Epithelial cell of proximal tubule (primary cell): Measurements from ENCODE around the gene KIDINS220. TPM values are rescaled to one million over a fixed set of nuclear protein-coding genes. Genes with fewer than 3 reads are reported as not detected.

Source experiments
- DNase-seq: peaks from one replicate; pipeline ENCODE4 v3.0.0-alpha.2; 2011; ENCODE audit warnings: low read depth
- H3K4me3 ChIP-seq: 2 replicates; pipeline ENCODE4 v1.5.1; 2011; ENCODE audit warnings: low read depth, mild to moderate bottlenecking, low read length
- total RNA-seq: library from RNA; depleted of rRNA; stranded (reverse); fragments of >200 nt; gene quantifications from 2 replicates; pipeline ENCODE4 v1.2.3, GENCODE V29; 2015
- TF ChIP-seq, protein P1 (sequence below): conservative IDR thresholded peaks from 2 replicates; pipeline ENCODE4 v1.5.1; 2012; ENCODE audit warnings: low read depth, mild to moderate bottlenecking, low read length

The KIDINS220 gene
- total RNA-seq, 1 donor from 2014 or later: 27.0 TPM

- TF ChIP-seq, protein P1, sequence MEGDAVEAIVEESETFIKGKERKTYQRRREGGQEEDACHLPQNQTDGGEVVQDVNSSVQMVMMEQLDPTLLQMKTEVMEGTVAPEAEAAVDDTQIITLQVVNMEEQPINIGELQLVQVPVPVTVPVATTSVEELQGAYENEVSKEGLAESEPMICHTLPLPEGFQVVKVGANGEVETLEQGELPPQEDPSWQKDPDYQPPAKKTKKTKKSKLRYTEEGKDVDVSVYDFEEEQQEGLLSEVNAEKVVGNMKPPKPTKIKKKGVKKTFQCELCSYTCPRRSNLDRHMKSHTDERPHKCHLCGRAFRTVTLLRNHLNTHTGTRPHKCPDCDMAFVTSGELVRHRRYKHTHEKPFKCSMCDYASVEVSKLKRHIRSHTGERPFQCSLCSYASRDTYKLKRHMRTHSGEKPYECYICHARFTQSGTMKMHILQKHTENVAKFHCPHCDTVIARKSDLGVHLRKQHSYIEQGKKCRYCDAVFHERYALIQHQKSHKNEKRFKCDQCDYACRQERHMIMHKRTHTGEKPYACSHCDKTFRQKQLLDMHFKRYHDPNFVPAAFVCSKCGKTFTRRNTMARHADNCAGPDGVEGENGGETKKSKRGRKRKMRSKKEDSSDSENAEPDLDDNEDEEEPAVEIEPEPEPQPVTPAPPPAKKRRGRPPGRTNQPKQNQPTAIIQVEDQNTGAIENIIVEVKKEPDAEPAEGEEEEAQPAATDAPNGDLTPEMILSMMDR: no peak
- DNase-seq: no peak
- H3K4me3 ChIP-seq: no peak overlapping the region
Observed at GRCh38 chr2:8800218-8800617, 37.2 kb downstream of the KIDINS220 start.

DNA sequence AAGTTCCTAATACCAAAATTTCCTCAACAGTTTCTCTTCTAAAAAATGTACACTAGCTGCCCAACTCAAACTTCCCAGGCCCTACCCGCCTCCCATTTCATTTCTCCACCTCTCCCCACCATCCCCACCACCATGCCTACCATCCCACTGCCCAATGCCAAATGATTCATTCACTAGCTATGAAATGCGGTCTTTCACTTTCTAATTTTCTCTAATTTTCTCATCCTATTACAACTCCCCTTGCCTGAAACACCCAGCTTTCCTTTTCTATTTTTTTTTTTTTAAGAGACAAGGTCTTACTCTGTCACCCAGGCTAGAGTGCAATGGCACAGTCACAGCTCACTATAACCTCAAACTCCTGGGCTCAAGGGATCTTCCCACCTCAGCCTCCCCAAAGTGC is 38.4 kb downstream of the KIDINS220 start:
- no peak for DNase-seq
- TF ChIP-seq, protein P1: no peak

GRCh38 chr2:8798393-8798792 is 39.0 kb downstream of the KIDINS220 start:
- no peak overlapping the region for H3K4me3 ChIP-seq
- no peak for DNase-seq
- TF ChIP-seq, protein P1: no peak

More for the DNA sequence above, 38.4 kb downstream of the KIDINS220 start:
- no peak overlapping the region for H3K4me3 ChIP-seq

- no peak for DNase-seq
- H3K4me3 ChIP-seq: no peak overlapping the region
- TF ChIP-seq, protein P1: no peak
Observed at GRCh38 chr2:8797682-8798081, 39.7 kb downstream of the KIDINS220 start.

DNA sequence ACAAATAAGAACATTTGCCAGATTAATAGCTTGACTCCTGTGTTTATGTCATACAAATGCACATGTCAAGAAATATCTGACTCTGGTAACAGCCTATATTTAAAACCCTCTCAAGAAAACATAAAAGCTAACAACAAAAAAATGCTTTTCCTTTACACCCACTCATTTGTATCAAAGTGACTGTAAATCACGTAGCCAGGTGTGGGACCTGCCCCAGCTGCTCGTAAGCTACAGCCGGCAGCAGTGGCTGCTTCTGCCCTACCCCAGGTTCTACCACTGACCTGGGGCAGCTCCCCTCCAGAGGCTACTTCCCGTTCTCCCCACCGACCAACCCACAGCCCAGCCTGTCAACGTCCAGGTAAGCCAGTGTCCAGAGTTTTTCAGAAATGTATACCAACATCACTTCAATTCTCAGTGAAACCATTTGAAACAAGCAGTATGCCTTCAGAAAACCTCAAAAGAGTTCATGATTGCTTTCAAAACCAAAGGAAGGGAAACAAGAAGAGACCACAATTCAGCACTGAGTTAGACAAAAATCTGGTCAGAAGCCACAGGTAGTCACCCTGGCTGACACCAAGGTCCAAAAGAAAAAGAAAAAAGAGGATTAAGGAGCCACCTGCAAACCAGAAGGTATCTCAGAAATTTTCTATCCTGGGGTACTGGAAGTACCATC is 40.4 kb downstream of the KIDINS220 start:
- no peak overlapping the region for H3K4me3 ChIP-seq

GRCh38 chr2:8796315-8796848 is 41.0 kb downstream of the KIDINS220 start:
- DNase-seq: no peak
- H3K4me3 ChIP-seq: no peak overlapping the region
- TF ChIP-seq, protein P1: no peak

More for the DNA sequence above, 40.4 kb downstream of the KIDINS220 start:
- DNase-seq: no peak
- TF ChIP-seq, protein P1: no peak
